ENCODE measurements around the gene GOLGA2. TPM values are rescaled to one million over a fixed set of nuclear protein-coding genes. Genes with fewer than 3 reads are reported as not detected.

GOLGA2 gene
- total RNA-seq, 2 experiments from 2014 or later, result 44.3 to 48.3 TPM

GRCh38 chr9:128249558-128249907 is 26.3 kb downstream of the GOLGA2 start:
- CTCF ChIA-PET, result interaction anchor here (1.0 to 1.2 kb wide), 2 partner anchors 31 to 113 kb away, joined by 3 read pairs; no protein-coding TSS in a partner anchor

GRCh38 chr9:128247226-128247803 is 28.5 kb downstream of the GOLGA2 start:
- TF ChIP-seq, protein P1, sequence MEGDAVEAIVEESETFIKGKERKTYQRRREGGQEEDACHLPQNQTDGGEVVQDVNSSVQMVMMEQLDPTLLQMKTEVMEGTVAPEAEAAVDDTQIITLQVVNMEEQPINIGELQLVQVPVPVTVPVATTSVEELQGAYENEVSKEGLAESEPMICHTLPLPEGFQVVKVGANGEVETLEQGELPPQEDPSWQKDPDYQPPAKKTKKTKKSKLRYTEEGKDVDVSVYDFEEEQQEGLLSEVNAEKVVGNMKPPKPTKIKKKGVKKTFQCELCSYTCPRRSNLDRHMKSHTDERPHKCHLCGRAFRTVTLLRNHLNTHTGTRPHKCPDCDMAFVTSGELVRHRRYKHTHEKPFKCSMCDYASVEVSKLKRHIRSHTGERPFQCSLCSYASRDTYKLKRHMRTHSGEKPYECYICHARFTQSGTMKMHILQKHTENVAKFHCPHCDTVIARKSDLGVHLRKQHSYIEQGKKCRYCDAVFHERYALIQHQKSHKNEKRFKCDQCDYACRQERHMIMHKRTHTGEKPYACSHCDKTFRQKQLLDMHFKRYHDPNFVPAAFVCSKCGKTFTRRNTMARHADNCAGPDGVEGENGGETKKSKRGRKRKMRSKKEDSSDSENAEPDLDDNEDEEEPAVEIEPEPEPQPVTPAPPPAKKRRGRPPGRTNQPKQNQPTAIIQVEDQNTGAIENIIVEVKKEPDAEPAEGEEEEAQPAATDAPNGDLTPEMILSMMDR (IDR thresholded peaks at IDR 0.05), result no peak
- no peaks in the 10 kb centered on the region for H3K36me3 Mint-ChIP-seq (ENCODE audit: low read depth)
- DNase-seq (peak in 1 of 14 experiments; percentile 11), ATAC-seq (ENCODE audit: poor library complexity) (no peak)
- CTCF ChIA-PET, result no interaction called here
- no peaks in the 10 kb centered on the region for H3K36me3 ChIP-seq (ENCODE audit: insufficient read depth, low read length)
- H3K27ac Mint-ChIP-seq, result no peak overlapping the region
- POLR2A ChIA-PET, result no interaction called here
- H3K27me3 Mint-ChIP-seq, result peaks cover 26% of the 10 kb centered on the region
- H3K4me3 Mint-ChIP-seq, result no peak overlapping the region
- H3K9me3 ChIP-seq (ENCODE audit: control insufficient read depth in 1 of 2, insufficient read depth in 1 of 2, low read length in 2 of 2), result no peaks in the 10 kb centered on the region
- intact Hi-C loops (cut with DNase I, micrococcal nuclease), result no loop called here
- no peaks in the 10 kb centered on the region for H3K9me3 Mint-ChIP-seq
- H3K4me1 ChIP-seq (ENCODE audit: insufficient read depth, low read length), result peaks cover 22% of the 10 kb centered on the region
- H3K4me3 ChIP-seq (ENCODE audit: low read length), result no peak overlapping the region
- peaks cover 11 to 20% of the 10 kb centered on the region in 2 experiments for H3K27me3 ChIP-seq (ENCODE audit: control insufficient read depth in 1 of 2, insufficient read depth in 2 of 2, low read length in 2 of 2)
- no peak overlapping the region for H3K27ac ChIP-seq (ENCODE audit: low read depth in 1 of 2, low read length in 2 of 2)
- peaks cover 20% of the 10 kb centered on the region for H3K4me1 Mint-ChIP-seq (ENCODE audit: low read depth)

More at GRCh38 chr9:128249558-128249907, 26.3 kb downstream of the GOLGA2 start:
- intact Hi-C loops (cut with DNase I, micrococcal nuclease), result no loop called here
- Mint-ChIP-seq H3K4me1 (ENCODE audit: low read depth) (peaks cover 22% of the 10 kb centered on the region), H3K36me3 (ENCODE audit: low read depth) (no peaks in the 10 kb centered on the region), H3K9me3 (no peaks in the 10 kb centered on the region), H3K27me3 (peaks cover 12% of the 10 kb centered on the region), H3K27ac (peak overlapping the region; percentile 97), H3K4me3 (peak overlapping the region; percentile 91)
- Histone ChIP-seq H3K36me3 (ENCODE audit: insufficient read depth, low read length) (no peaks in the 10 kb centered on the region), H3K4me1 (ENCODE audit: insufficient read depth, low read length) (peaks cover 22% of the 10 kb centered on the region), H3K27ac (ENCODE audit: low read depth in 1 of 2, low read length in 2 of 2) (peak overlapping the region in 1 of 2 donors; percentile 37), H3K27me3 (ENCODE audit: control insufficient read depth in 1 of 2, insufficient read depth in 2 of 2, low read length in 2 of 2) (peaks cover 0 to 3% of the 10 kb centered on the region in 2 experiments), H3K4me3 (ENCODE audit: low read length) (peak overlapping the region; percentile 56), H3K9me3 (ENCODE audit: control insufficient read depth in 1 of 2, insufficient read depth in 1 of 2, low read length in 2 of 2) (no peaks in the 10 kb centered on the region)
- TF ChIP-seq, protein P1 (IDR thresholded peaks at IDR 0.05), result no peak
- POLR2A ChIA-PET, result interaction anchor here (1.3 to 1.8 kb wide), 4 partner anchors 26 to 799 kb away, joined by 4 to 29 read pairs (median 6); partner anchors contain the start of genes CIZ1, GOLGA2, SWI5 and URM1
- DNase-seq (no peak), ATAC-seq (ENCODE audit: poor library complexity) (no peak)

- H3K27me3 ChIP-seq (ENCODE audit: control insufficient read depth in 1 of 2, insufficient read depth in 2 of 2, low read length in 2 of 2), result peaks cover 11 to 20% of the 10 kb centered on the region in 2 experiments
- no peak overlapping the region for H3K27ac ChIP-seq (ENCODE audit: low read depth in 1 of 2, low read length in 2 of 2)
- no peaks in the 10 kb centered on the region for H3K36me3 Mint-ChIP-seq (ENCODE audit: low read depth)
- ATAC-seq (ENCODE audit: poor library complexity) (no peak), DNase-seq (peak in 1 of 14 experiments; percentile 10)
- peaks cover 18% of the 10 kb centered on the region for H3K4me1 ChIP-seq (ENCODE audit: insufficient read depth, low read length)
- no peaks in the 10 kb centered on the region for H3K9me3 ChIP-seq (ENCODE audit: control insufficient read depth in 1 of 2, insufficient read depth in 1 of 2, low read length in 2 of 2)
- ChIA-PET CTCF (no interaction called here), POLR2A (no interaction called here)
- no peak overlapping the region for H3K4me3 Mint-ChIP-seq
- peaks cover 30% of the 10 kb centered on the region for H3K27me3 Mint-ChIP-seq
- no peak overlapping the region for H3K27ac Mint-ChIP-seq
- H3K4me3 ChIP-seq (ENCODE audit: low read length), result no peak overlapping the region
- peaks cover 13% of the 10 kb centered on the region for H3K4me1 Mint-ChIP-seq (ENCODE audit: low read depth)
- intact Hi-C loops (cut with DNase I, micrococcal nuclease), result no loop called here
- TF ChIP-seq, protein P1 (IDR thresholded peaks at IDR 0.05), result no peak
- no peaks in the 10 kb centered on the region for H3K9me3 Mint-ChIP-seq
- no peaks in the 10 kb centered on the region for H3K36me3 ChIP-seq (ENCODE audit: insufficient read depth, low read length)
Observed at GRCh38 chr9:128246471-128246870, 29.3 kb downstream of the GOLGA2 start.

All from CD4-positive, alpha-beta T cell (primary cell).